Adrenal gland (tissue), 12 donors: ENCODE measurements around the gene DPH7. TPM values are rescaled to one million over a fixed set of nuclear protein-coding genes. Genes with fewer than 3 reads are reported as not detected.
"Not testable (repeated sequence)": the region's sequence is repeated elsewhere in the genome, so short reads cannot be mapped to it uniquely, and the experiment has no call there.

Experiments
- DNase-seq, 7 donors: peaks; one replicate each; pipeline ENCODE4 v3.0.0-alpha.2; 2019 to 2020
- H3K27ac ChIP-seq, 5 donors: fragments of 200-600 bp; sonication (generic) in 4 of 5; 1 replicate in 3 of 5; 2 replicates in 2 of 5; pipeline versions ENCODE4 v1.5.1 to v1.8.0; 2016 to 2020; ENCODE audit warnings: mild to moderate bottlenecking in 1 of 5
- H3K27me3 ChIP-seq: fragments of 200-600 bp; 2 replicates; pipeline ENCODE4 v1.8.0; 2021
- H3K36me3 ChIP-seq, 2 donors: fragments of 200-600 bp; replicated peaks in 1 of 2; 1 replicate in 1 of 2; 2 replicates in 1 of 2; pipeline versions ENCODE4 v1.5.1 to v1.8.0; 2018 to 2022
- H3K4me1 ChIP-seq, 2 donors: fragments of 200-600 bp; replicated peaks in 1 of 2; 1 replicate in 1 of 2; 2 replicates in 1 of 2; pipeline versions ENCODE4 v1.5.1 to v1.8.0; 2018 to 2021
- H3K4me3 ChIP-seq, 4 donors: fragments of 200-600 bp; sonication (generic) in 3 of 4; one replicate each; pipeline ENCODE4 v1.5.1; 2016 to 2018
- H3K9me3 ChIP-seq, 3 donors: fragments of 200-600 bp; sonication (generic) in 1 of 3; replicated peaks in 1 of 3; 1 replicate in 2 of 3; 2 replicates in 1 of 3; pipeline versions ENCODE4 v1.5.1 to v1.8.0; 2016 to 2021
- CTCF ChIP-seq, 6 experiments: fragments of 450-650 bp in 4 of 6; fragments of 200-600 bp in 2 of 6; sonication (generic) in 1 of 6; IDR thresholded peaks; 1 replicate in 5 of 6; 2 replicates in 1 of 6; pipeline versions ENCODE4 v1.5.1 to v1.8.0; 2016 to 2021; ENCODE audit warnings: antibody characterized with exemption in 6 of 6, mild to moderate bottlenecking in 2 of 6, moderate library complexity in 1 of 6
- POLR2A ChIP-seq, 2 donors: fragments of 450-650 bp; IDR thresholded peaks; one replicate each; pipeline ENCODE4 v1.6.1; 2017; ENCODE audit warnings: antibody characterized with exemption in 2 of 2, mild to moderate bottlenecking in 2 of 2, moderate library complexity in 1 of 2
- WGBS, 4 donors: extraction: QIAGEN DNeasy Blood & Tissue Kit in 2 of 4; methylation state at CpG; one replicate each; pipeline versions ENCODE4 v1.1.5 to v1.1.7; 2013 to 2017; 5-methylcytosine and 5-hydroxymethylcytosine counted together
- intact Hi-C, 2 donors: fragments of 100-400 bp; cut with DNase I; formaldehyde crosslinking; loops; one replicate each; pipeline versions ENCODE4 v1.14.1 to v1.15.0; 2022 to 2023
- polyA plus RNA-seq, 3 donors: library from polyadenylated mRNA; stranded (reverse); fragments of 200-250 nt in 2 of 3; fragments of 350-450 nt in 1 of 3; fragmentation: Illumina TruSeq in 1 of 3; extraction: RNeasy Lipid Tissue Mini Kit (QIAGEN cat#74804) in 1 of 3; gene quantifications; one replicate each; pipeline ENCODE4 v1.2.3, GENCODE V29; 2013 to 2014
- total RNA-seq, 9 donors: library from RNA; depleted of rRNA in 4 of 9; stranded (reverse); fragments of >200 nt in 4 of 9; fragments of 120-200 nt in 1 of 9; fragmentation: NEBNext Ultra II Directional in 1 of 9; extraction: Animal tissue kit (Norgen Biotek cat#: 25700) in 1 of 9; gene quantifications; one replicate each; pipeline versions ENCODE4 v1.1.0 to v1.2.4, GENCODE V29; 2013 to 2023
- donor health status: healthy with polysubstance abuse.
- donor health status: Bipolar disorder and iron deficiency.
- donor health status: DM: yes; HTN: yes; CAD: no.
- donor health status: DM: no; HTN: no; CAD: no.
- donor health status: DM: no; HTN: no; CAD: no.
- donor health status: DM: yes; HTN: yes; CAD: no.

DPH7 gene
- total and polyA plus RNA-seq, 12 donors = 17.2 to 88.3 (median 28.9) TPM

DNA sequence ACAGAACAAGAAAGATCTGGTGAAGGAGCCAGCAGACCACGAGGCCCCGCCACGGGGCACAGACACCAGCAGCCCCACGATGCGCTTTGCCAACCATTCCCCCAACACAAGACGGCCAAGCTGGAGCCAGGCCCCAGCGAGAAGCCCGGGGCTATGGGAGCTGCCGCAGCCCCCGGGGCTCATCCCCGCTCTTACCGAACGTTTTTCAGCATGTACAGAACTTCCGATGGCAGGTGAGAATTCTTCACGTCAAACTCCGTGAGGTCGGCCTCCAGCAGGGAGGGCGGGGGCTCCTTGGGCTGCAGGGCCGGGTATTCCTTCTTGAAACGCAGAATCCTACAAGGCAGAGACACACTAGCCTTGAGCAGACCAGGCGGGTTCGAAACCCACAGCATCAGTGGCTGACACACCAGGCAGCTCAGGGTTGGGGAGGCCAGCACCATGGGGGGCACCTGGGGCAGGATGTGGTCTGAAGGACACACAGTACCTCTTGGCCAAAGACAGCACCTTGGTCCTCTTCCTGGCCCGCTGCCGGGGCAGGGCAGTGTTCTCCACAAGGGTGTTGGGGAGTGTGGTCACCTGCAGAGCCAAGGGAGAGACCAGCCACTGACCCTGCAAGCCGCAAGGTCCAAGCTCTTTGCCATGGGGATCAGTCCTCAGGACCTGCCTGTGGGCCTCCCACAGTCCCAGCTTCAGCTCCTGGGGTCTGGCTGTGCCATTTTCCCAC is 35.3 kb downstream of the DPH7 start:
- DNase-seq = no peak
- 92 to 96% (median 93%) methylated on average over 13 to 25 of the region's 25 CpGs for WGBS, 4 donors
- Histone ChIP-seq H3K36me3 (no peaks in the 10 kb centered on the region), H3K4me1 (no peaks in the 10 kb centered on the region), H3K27ac (no peak overlapping the region), H3K27me3 (no peaks in the 10 kb centered on the region), H3K4me3 (no peak overlapping the region), H3K9me3 (no peaks in the 10 kb centered on the region)
- TF ChIP-seq POLR2A (IDR thresholded peaks at IDR 0.05) (no peak), CTCF (IDR thresholded peaks at IDR 0.05) (no peak)
- intact Hi-C loops = no loop called here

GRCh38 chr9:137542486-137542885 is 36.2 kb downstream of the DPH7 start:
- intact Hi-C loops = no loop called here
- Histone ChIP-seq H3K27me3 (no peaks in the 10 kb centered on the region), H3K36me3 (no peaks in the 10 kb centered on the region), H3K9me3 (no peaks in the 10 kb centered on the region), H3K4me3 (no peak overlapping the region), H3K4me1 (no peaks in the 10 kb centered on the region), H3K27ac (no peak overlapping the region)
- TF ChIP-seq POLR2A (IDR thresholded peaks at IDR 0.05) (no peak), CTCF (IDR thresholded peaks at IDR 0.05) (no peak)
- DNase-seq = no peak
- 88 to 95% (median 91%) methylated on average over 17 to 20 of the region's 20 CpGs for WGBS, 4 donors

DNA sequence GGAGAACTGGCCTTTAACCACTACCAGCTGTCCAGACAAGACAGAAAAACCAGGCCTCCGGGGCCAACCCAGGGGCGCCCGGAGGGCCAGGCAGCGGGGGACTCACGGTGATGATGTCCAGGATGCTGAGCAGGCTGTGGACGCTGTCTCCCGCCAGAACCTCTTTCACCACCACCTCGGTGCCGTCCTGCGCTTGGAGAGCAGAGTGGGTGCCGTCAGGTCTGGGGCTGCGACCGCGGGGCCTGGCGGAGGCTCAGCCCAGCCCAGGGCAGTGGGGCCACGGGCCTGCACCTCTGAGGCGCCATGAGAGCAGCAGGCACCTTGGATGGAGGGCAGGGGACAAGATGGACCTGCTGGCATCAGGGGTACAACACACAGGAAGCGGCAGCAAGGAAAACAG is 38.2 kb downstream of the DPH7 start:
- Histone ChIP-seq H3K27ac (no peak overlapping the region), H3K4me1 (no peaks in the 10 kb centered on the region), H3K4me3 (no peak overlapping the region), H3K9me3 (no peaks in the 10 kb centered on the region), H3K36me3 (no peaks in the 10 kb centered on the region), H3K27me3 (no peaks in the 10 kb centered on the region)
- 90 to 97% (median 91%) methylated on average over 4 to 18 of the region's 18 CpGs for WGBS, 4 donors
- intact Hi-C loops = no loop called here
- no peak for DNase-seq
- TF ChIP-seq CTCF (IDR thresholded peaks at IDR 0.05) = no peak

- H3K4me1 ChIP-seq = peaks cover 0 to 9% of the 10 kb centered on the region in 2 donors
- no peak for DNase-seq
- H3K27me3 ChIP-seq = no peaks in the 10 kb centered on the region
- H3K36me3 ChIP-seq = no peaks in the 10 kb centered on the region
- TF ChIP-seq CTCF (IDR thresholded peaks at IDR 0.05) (no peak), POLR2A (IDR thresholded peaks at IDR 0.05) (no peak)
- no peak overlapping the region for H3K27ac ChIP-seq
- intact Hi-C loops = no loop called here
- H3K9me3 ChIP-seq = no peaks in the 10 kb centered on the region
- no peak overlapping the region for H3K4me3 ChIP-seq
- WGBS, 4 donors = 94 to 97% (median 95%) methylated on average over 8 to 16 of the region's 16 CpGs
These were observed 40.7 kb downstream of the DPH7 start for GRCh38 chr9:137538058-137538457.

GRCh38 chr9:137536594-137537131 is 42.1 kb downstream of the DPH7 start:
- H3K4me3 ChIP-seq, intact Hi-C loops, H3K27ac ChIP-seq, H3K9me3 ChIP-seq, H3K36me3 ChIP-seq, DNase-seq, H3K27me3 ChIP-seq, H3K4me1 ChIP-seq: not testable (repeated sequence)
- WGBS, 4 donors = 67 to 86% (median 69%) methylated on average over 16 of the region's 16 CpGs
